Measurements from ENCODE around the gene PROKR2.

The PROKR2 gene

GRCh38 chr20:5279661-5280060 lies 37.1 kb downstream of the PROKR2 start:
- DNase-seq = no peak

- no peak for DNase-seq
Measured at GRCh38 chr20:5272268-5272667, 44.5 kb downstream of the PROKR2 start.

- DNase-seq = no peak
Measured at GRCh38 chr20:5270603-5271002, 46.2 kb downstream of the PROKR2 start.

- DNase-seq = no peak
Measured at GRCh38 chr20:5268449-5268848, 48.3 kb downstream of the PROKR2 start.

GRCh38 chr20:5267092-5267491 lies 49.7 kb downstream of the PROKR2 start:
- DNase-seq = no peak

Measured in NCI-H1417 treated with DMSO at 0.1 percent for 48 hours (cell line).